HG02938 (cell line): Measurements from ENCODE around the gene PRSS12.
"Not testable (repeated sequence)": the region's sequence is repeated elsewhere in the genome, so short reads cannot be mapped to it uniquely, and the experiment has no call there.

Experiments used
- ATAC-seq: cut with Tn5 transposase; IDR thresholded peaks from one replicate; pipeline ENCODE4 v1.9.1; 2021; ENCODE audit warnings: mild to moderate bottlenecking, moderate library complexity; ENCODE audit not compliant: unreplicated experiment

Gene PRSS12

DNA sequence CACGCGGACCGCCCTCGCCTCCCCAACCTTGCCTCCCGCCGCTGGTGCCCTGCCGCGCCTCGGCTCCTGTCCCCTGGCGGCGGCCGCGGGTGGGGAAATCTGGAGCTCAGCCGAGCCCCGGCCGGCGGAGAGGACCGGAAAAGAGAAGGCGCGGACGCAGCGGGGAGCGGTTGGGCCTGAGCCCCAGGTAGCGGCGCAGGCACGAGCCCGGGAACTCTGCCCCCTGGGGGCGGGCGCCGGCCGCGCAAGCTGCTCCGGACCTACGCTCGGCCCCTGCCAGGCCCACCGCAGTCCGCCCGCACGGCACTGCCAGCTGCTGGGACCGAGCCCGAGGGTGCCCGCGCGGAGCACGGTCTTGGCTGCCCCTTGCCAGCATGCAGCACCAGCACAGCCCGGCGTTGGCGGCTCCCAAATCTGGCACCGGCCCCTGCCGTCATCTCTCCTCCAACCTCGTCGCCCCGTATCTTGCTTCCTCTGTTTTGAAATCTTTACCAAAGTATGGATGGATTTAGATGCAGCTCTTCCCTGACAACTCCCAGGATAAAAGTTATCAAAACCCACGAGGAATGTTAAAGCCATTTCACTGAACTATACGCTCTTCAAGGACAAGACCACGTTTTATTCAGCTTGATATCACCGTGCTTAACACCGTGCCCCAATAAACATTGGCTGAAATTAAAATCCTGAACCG is at the start of gene PRSS12:
PRSS12 (minus strand) TSS at position 161 of the 691 bp plus-strand sequence. CDS start 283 bp downstream, outside the sequence.
- ATAC-seq: peak; percentile 95

DNA sequence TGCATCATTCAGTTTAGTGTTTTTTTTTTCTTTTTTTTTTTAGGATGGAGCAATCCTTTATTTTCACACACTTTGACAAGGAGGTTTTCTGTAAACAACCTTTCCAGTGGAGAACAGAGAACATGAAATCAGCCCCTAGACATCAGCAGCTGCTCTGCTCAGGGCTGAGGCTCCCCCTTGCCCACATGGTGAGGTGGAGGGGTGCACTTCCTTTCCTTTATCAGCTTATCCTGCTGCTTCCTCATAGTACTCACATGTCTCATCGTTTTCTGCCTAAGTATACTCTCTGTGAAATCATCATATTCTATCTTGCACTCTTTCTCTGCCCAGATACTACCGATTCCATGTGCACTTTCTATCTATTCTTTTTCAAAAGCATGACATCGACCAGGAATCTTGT is 47.6 kb upstream of the PRSS12 start:
- ATAC-seq: no peak

GRCh38 chr4:118399883-118400282 is 47.1 kb upstream of the PRSS12 start:
- ATAC-seq: not testable (repeated sequence)

DNA sequence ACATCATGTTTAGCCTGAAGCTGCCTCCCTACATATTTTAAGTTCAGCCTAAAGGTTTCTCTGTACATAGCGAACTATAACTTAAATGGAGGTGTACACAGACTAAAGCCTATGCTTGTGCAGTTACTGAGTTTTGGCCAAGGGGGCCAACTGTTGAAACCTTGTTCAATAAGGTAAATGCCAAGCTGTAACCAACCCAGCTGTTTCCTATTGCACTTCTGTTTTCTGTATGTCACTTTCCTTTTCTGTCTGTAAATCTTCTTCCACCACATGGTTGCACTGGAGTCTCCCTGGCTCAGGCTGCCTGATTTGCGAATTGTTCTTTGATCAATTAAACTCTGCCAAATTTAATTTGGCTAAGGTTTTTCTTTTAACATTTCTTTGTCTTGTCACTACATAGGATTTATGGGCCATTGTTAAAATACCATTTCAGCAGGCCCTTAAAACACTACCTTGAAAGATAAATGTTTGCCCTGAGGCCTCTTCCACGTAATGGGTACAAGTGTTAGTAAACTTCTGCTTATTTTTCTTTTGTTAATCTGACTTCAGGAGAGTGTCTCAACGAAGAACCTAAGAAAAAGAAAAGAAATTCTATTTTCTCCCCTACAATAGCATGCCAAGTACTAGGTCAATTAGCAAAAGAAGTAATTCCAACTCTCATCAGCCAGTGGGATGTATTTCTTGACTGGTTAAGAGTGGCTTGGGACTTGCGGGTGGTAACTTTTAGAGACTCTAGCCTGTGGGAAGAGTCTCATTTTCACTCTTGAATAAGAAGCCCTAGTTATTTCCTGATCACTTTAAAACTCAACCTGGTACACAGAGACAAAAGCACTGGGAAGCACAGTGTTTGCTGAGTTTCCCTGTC is 45.7 kb upstream of the PRSS12 start:
- peak; percentile 94 for ATAC-seq

DNA sequence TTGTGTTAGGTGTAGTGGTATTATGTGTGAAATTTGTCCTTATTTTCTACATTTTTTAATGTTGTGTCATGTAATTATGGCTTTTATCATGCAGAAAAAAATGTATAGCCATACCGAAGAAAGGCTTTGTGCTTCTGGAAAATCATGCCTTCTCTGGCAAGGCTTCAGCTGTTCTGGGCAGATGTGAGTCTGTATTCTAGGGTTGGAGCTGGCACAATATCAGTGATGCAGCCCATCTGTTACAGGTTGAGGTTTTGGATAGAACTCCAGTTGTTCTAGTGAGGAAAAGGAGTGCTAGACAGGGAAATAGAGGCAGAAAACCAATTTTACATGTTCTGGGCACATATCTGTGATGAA is 44.8 kb upstream of the PRSS12 start:
- no peak for ATAC-seq

DNA sequence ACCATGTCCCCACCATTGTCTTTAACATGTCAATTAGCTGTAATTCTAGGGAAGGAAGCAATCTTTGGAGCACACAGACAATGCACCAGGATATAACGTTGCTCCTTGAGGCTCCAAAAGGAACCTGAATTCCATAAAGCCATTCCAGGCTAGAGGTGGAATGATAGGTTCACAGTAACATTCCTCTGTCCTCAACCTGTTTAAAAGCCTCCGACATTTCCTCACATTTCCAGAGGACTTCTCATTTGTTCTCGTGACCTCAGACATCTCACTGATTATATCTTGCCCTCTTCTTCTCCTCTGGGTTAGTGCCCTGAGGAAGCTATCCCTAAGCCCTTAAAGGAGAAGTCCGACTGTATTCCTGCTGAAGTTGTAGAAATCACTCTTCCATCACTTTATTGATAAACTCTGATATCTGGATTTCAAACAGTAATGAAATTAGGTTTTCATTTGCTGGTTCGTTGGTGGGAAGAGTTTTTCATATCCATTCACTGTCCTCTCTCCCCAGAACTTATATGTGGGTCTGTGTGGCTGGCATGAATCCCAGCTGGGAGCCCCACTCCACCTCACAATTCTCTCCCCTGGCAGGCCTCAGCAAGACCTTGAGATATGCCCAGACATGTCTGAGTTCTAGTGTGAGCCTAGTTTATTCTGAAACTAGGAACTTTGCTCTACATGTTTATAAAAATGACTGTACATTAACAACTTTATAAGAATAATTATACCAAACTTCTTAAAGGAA is 44.2 kb upstream of the PRSS12 start:
- ATAC-seq: no peak

DNA sequence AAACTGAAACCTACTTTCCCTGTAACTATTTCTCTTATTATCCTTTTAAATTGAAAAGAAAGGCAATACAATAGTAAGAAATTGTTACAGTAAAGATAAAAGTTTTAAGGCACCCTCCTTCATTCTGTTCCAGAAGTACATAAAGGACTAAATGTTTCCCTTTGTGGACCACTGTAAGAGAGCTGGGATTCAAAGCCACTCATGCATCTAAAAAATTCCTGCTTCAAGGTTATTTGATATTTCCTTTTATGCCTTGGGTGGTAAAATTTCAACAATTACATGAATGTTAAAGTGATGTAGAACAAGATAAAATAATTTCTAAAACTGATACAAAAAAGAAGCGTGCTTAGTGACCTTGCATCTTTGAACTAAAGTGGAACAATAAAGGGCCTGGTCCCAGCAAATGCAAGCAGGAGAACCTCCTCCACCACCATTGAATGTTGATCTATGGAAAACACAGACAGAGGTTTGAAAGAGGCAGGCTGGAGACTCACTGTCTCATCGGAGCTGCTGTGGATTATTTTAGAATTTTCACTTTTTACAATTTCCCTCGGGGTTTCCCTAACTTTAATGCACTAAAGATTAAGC is 42.3 kb upstream of the PRSS12 start:
- no peak for ATAC-seq

- not testable (repeated sequence) for ATAC-seq
Observed at GRCh38 chr4:118392509-118392908, 39.7 kb upstream of the PRSS12 start.

DNA sequence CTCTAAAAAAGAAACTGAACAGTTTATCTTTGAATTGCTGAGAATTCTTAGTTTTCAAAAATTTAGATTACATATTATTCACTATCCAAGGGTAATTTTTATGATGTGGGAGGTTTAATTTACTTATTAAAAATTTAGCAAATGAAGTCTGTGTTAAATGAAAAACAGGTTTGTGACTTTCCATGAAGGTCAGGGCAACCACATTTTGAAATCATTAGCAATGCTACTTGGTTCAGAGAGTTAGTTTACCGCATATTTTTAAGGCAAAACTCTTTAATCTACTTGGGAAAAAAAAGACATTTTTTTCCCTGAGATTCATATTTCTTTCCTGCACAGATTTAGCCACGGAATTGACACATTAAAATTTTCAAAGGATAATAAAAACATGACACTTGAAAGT is 37.3 kb upstream of the PRSS12 start:
- no peak for ATAC-seq

- ATAC-seq: no peak
Observed at GRCh38 chr4:118389721-118390120, 36.9 kb upstream of the PRSS12 start.

- ATAC-seq: no peak
Observed at GRCh38 chr4:118388606-118389005, 35.8 kb upstream of the PRSS12 start.

- no peak for ATAC-seq
Observed at GRCh38 chr4:118381902-118382301, 29.1 kb upstream of the PRSS12 start.

DNA sequence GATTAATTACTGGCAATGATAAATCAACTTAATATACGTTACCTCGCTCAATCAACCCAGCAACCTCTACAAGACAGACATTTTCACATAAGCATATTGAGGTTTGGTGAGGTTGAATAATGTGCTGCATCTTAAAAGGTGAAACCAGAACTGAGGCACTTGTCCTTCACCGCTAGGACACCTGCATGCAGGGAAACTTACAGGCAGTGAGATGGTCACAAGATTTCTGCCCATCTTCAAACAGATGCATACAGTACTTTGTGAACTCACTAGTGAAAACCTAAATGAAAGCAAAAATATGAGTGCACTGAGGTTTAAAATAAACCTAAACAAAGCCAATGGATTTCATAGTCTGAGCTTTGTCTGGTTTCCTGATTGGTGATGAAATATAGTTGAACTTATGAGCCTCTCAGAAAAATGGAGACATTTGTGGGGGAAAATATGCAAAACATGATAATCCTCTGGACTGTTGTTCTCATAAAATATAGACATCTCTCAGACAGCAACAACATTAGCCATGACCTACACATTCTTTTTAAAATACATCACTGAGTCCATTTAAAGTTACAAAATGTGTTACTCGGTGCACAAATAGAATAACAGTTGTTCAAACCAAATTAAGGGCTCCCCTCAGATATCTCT is 20.9 kb upstream of the PRSS12 start:
- no peak for ATAC-seq

- no peak for ATAC-seq
Observed at GRCh38 chr4:118372251-118372650, 19.4 kb upstream of the PRSS12 start.

DNA sequence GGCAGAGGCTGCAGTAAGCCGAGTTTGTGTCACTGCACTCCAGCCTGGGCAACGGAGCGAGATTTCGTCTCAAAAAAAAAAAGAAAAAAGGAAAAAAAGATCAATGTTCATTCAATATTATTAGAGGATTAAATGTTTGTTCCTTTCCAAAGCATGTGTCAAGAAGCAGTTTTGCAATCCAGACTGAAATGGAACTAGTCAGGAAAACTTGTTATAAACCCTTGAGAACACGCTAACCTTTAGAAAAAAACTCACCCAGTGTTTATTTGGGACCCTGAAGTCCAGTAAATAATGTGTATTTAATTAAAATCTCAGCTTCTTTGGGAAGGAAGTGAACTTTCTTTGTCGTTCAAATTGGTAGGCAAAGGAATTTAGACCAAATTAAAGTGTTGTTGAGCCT is 16.4 kb upstream of the PRSS12 start:
- ATAC-seq: no peak

GRCh38 chr4:118367872-118368271 is 15.1 kb upstream of the PRSS12 start:
- ATAC-seq: no peak

GRCh38 chr4:118367361-118367760 is 14.6 kb upstream of the PRSS12 start:
- no peak for ATAC-seq

DNA sequence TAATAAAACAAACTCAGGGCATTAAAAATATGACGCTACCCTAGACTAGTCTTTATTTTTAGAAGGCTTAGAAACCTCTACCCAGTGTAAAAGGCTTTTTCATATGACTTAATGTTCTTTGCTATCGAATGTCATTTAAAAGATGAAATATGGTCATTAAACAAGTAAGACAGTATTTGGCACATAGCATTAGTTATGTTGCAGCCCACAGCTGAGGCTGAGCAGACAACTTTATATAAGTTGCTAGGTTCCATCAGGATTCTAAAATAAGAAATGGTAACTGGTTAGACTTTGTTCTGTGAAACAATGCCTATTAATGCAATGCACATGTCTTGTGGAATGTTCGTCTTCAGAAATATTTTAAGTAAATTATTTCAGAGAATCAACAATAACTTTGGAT is 10.4 kb upstream of the PRSS12 start:
- no peak for ATAC-seq

DNA sequence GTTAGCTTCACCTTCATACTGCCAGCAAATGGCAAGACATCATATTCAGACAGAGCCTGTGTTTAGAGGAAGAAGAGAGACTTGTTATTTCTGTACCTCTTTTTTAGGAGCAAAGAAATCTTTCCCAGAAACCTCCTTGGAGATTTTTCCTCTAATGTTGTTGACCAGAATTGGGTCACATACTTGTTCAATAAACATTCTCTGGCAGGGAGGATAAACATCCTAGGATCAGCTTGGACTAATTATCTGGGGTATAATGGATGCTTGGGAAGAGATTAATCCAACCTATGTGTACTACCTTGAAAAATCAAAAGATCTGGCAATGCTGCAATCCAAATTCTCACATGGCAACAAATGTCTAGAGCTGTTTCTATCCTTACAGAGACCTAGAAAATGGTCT is 8.4 kb upstream of the PRSS12 start:
- ATAC-seq: no peak

GRCh38 chr4:118360106-118360505 is 7.3 kb upstream of the PRSS12 start:
- no peak for ATAC-seq

- no peak for ATAC-seq
Observed at GRCh38 chr4:118357601-118358000, 4.8 kb upstream of the PRSS12 start.
